Lower leg skin (tissue), 3 donors: Measurements from ENCODE around the gene RNASE4.

Source experiments
- POLR2A ChIP-seq, 2 donors: fragments of 450-650 bp; IDR thresholded peaks; one replicate each; pipeline ENCODE4 v1.6.1; 2016 to 2017; ENCODE audit warnings: antibody characterized with exemption in 2 of 2, mild to moderate bottlenecking in 1 of 2, moderate library complexity in 1 of 2
- TF ChIP-seq, protein P1 (sequence below), 3 donors: fragments of 450-650 bp; IDR thresholded peaks; one replicate each; pipeline ENCODE4 v1.5.1; 2016; ENCODE audit warnings: antibody characterized with exemption in 3 of 3, mild to moderate bottlenecking in 3 of 3, moderate library complexity in 2 of 3

DNA sequence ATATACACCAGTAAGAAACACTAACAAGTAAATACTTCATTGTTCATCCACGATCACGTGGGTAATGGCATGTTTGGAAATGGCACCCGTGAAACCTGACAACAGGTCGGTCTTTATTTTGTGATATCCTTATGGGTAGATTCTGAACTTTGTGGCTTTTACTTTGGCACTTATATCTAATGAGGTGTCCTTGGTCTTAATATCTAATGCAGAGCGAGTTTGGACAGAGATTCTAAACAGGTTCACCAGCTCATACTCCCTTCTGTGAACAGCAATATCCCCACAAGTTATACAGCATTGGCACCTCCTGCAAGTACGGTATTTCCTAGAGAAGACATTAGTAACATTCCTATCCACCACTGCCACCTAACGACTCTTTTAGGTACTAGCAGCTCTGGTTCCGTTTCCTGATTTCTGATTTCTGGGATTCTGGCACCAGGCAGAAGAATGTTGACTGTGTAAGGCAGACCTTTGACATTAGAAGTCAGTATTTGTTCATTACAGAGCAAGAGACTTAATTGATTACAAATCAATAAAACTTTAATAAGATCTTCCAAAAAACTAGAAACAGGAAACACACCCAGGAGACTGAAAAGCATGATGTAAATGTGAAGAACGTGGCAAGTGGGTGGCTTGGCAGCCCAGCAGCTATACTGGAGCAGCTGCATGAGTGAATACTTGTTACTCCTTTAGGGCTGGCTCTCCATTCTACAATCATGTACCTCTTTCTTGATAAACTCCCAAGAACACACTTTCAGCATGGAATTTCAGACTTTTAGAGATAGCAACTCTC, 6.7 kb downstream of the RNASE4 start:
- TF ChIP-seq, protein P1, sequence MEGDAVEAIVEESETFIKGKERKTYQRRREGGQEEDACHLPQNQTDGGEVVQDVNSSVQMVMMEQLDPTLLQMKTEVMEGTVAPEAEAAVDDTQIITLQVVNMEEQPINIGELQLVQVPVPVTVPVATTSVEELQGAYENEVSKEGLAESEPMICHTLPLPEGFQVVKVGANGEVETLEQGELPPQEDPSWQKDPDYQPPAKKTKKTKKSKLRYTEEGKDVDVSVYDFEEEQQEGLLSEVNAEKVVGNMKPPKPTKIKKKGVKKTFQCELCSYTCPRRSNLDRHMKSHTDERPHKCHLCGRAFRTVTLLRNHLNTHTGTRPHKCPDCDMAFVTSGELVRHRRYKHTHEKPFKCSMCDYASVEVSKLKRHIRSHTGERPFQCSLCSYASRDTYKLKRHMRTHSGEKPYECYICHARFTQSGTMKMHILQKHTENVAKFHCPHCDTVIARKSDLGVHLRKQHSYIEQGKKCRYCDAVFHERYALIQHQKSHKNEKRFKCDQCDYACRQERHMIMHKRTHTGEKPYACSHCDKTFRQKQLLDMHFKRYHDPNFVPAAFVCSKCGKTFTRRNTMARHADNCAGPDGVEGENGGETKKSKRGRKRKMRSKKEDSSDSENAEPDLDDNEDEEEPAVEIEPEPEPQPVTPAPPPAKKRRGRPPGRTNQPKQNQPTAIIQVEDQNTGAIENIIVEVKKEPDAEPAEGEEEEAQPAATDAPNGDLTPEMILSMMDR (IDR thresholded peaks at IDR 0.05): no peak
- TF ChIP-seq POLR2A (IDR thresholded peaks at IDR 0.05): no peak
